GM19025 (cell line): ENCODE results near the gene SLC25A40.

ENCODE experiments used
- ATAC-seq: cut with Tn5 transposase; IDR thresholded peaks from one replicate; pipeline ENCODE4 v1.9.1; 2021; ENCODE audit warnings: mild to moderate bottlenecking, low read depth, moderate library complexity; ENCODE audit not compliant: unreplicated experiment

SLC25A40 gene

GRCh38 chr7:87797395-87797794, 78.8 kb downstream of the SLC25A40 start:
- ATAC-seq, result no peak

- ATAC-seq, result no peak
Measured at GRCh38 chr7:87785368-87785995, 90.7 kb downstream of the SLC25A40 start.

DNA sequence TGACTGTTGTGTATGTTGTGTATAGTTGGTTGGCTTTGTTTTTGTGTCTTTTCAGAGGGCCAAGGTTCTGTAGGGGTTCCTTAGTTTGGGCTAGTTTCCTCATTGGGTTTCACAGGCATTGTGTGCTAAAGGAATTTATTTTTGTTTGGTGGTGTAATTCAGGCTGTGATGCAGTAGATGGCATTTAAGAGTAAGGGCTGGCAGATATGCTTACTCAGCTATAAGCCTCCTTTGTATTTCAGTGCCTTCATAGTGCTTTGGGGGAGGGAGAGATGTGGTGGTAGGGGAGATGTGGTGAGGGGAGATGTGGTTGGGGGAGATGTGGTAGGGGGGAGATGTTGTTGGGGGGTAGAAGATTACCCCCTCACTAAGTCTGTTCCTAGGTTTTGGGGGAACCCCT, 91.7 kb downstream of the SLC25A40 start:
- ATAC-seq, result no peak
